ENCODE data around the gene ARAP1.
A peak's percentile ranks its signal among the peaks of the same experiment; 100 is the strongest.

The ARAP1 gene

GRCh38 chr11:72741849-72742512, 10.2 kb downstream of the ARAP1 start:
- DNase-seq = no peak

- peak; percentile 42 for DNase-seq
These were observed 10.8 kb downstream of the ARAP1 start for GRCh38 chr11:72741429-72741833.

- no peak for DNase-seq
These were observed 11.4 kb downstream of the ARAP1 start for GRCh38 chr11:72740562-72741428.

GRCh38 chr11:72740060-72740424, 12.2 kb downstream of the ARAP1 start:
- DNase-seq = no peak

- no peak for DNase-seq
These were observed 12.8 kb downstream of the ARAP1 start for GRCh38 chr11:72739240-72740059.

GRCh38 chr11:72738199-72739141, 13.7 kb downstream of the ARAP1 start:
- DNase-seq = peak; percentile 59

- DNase-seq = no peak
These were observed 14.9 kb downstream of the ARAP1 start for GRCh38 chr11:72737336-72737735.

GRCh38 chr11:72736452-72737069, 15.6 kb downstream of the ARAP1 start:
- peak; percentile 81 for DNase-seq

GRCh38 chr11:72735495-72736027, 16.6 kb downstream of the ARAP1 start:
- peak; percentile 54 for DNase-seq

GRCh38 chr11:72732329-72732728, 19.9 kb downstream of the ARAP1 start:
- DNase-seq = no peak

- DNase-seq = no peak
These were observed 21.5 kb downstream of the ARAP1 start for GRCh38 chr11:72730737-72731136.

GRCh38 chr11:72730243-72730642, 22.0 kb downstream of the ARAP1 start:
- DNase-seq = no peak

- DNase-seq = no peak
These were observed 24.7 kb downstream of the ARAP1 start for GRCh38 chr11:72727521-72727920.

- DNase-seq = no peak
These were observed 25.7 kb downstream of the ARAP1 start for GRCh38 chr11:72726266-72727220.

GRCh38 chr11:72725724-72726028, 26.5 kb downstream of the ARAP1 start:
- no peak for DNase-seq

GRCh38 chr11:72724851-72725723, 27.1 kb downstream of the ARAP1 start:
- peak; percentile 82 for DNase-seq

GRCh38 chr11:72724021-72724551, 28.1 kb downstream of the ARAP1 start:
- DNase-seq = no peak

- no peak for DNase-seq
These were observed 28.7 kb downstream of the ARAP1 start for GRCh38 chr11:72723508-72723907.
